ENCODE measurements around the gene FRMD1.

DNA sequence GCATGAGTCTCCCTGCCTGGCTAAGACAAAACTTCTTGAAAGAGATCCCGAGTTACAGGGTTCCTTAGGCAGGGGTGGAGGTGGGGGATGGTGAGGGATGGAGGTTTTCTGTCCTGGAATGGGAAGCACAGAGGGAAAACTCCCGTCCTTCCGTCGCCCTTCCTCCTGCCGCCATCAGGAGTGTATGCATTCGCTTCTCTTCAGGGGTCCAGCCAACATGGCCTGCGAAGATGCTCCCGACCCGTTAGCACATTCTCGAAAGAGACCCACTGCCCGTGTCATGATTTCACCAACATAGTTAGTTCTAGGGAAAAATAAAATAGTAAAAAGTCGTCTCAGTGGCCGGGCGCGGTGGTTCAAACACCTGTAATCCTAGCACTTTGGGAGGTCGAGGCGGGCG is 44.5 kb downstream of the FRMD1 start:
- TF ChIP-seq FOXP2 (optimal IDR thresholded peaks at IDR 0.05; ENCODE audit: control extremely low read depth, extremely low read length, insufficient read depth) = no peak
- no peak for TF ChIP-seq EZH2 (IDR thresholded peaks at IDR 0.05)
- TF ChIP-seq POLR2AphosphoS5 (IDR thresholded peaks at IDR 0.05; ENCODE audit: borderline replicate concordance, low read depth, low read length) = no peak
